ENCODE data around the gene FPGS.
"Not testable (repeated sequence)": the region's sequence is repeated elsewhere in the genome, so short reads cannot be mapped to it uniquely, and the experiment has no call there.

FPGS gene

DNA sequence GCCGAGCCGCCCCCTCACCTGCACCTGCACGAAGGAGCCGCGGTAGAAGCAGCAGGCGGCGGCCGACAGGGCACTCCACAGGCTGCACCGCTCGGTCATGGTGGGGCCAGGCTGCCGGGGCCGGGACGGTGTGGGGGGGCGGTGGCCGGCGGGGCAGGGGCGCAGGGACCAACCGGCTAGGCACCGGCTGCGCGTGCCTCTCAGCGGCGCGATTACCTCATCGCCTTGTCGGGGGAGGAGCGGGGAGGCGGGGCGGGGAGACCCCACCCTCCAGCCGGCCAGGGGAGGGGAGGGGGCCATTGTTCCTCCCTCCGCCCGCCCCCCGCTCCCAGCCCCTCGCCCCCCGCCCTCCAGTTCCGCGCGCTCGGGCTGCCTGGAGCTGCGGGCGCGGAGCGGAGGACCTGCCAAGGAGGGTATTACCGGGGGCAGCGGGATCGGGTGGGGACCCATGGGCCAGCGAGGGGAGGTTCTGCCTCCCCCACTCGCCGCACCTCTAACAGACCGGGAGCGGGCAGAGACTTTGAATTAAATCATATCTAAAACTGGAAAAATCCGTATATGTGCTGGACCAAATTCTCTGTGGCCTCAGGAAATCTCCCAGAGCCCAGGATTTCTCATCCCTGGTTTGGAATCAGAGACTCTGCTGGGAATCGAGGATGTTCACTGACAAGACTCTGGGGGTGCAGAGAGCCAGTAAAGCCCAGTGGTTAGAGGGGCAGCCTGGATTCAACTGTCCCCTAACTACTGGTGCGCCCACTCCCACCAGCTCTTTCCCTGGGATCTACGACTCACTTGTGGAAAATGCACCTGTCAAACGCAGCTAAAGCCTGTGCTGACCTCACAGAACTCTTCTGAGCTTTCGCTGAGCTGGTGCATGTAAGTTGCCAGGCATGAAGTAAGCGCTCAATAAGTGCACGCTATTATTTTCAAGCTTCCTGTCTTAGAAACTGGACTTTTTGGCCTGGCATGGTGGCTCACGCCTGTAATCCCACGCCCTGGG, 47.3 kb upstream of the FPGS start:
- no peaks in the 10 kb centered on the region for H3K36me3 Mint-ChIP-seq (ENCODE audit: low read depth)
- H3K4me3 Mint-ChIP-seq: peak overlapping the region; percentile 47
- H3K27me3 Mint-ChIP-seq (ENCODE audit: low read depth, poor library complexity): peaks cover 77% of the 10 kb centered on the region
- TF ChIP-seq, protein P1, sequence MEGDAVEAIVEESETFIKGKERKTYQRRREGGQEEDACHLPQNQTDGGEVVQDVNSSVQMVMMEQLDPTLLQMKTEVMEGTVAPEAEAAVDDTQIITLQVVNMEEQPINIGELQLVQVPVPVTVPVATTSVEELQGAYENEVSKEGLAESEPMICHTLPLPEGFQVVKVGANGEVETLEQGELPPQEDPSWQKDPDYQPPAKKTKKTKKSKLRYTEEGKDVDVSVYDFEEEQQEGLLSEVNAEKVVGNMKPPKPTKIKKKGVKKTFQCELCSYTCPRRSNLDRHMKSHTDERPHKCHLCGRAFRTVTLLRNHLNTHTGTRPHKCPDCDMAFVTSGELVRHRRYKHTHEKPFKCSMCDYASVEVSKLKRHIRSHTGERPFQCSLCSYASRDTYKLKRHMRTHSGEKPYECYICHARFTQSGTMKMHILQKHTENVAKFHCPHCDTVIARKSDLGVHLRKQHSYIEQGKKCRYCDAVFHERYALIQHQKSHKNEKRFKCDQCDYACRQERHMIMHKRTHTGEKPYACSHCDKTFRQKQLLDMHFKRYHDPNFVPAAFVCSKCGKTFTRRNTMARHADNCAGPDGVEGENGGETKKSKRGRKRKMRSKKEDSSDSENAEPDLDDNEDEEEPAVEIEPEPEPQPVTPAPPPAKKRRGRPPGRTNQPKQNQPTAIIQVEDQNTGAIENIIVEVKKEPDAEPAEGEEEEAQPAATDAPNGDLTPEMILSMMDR (IDR thresholded peaks at IDR 0.05): no peak
- peak; percentile 71 for DNase-seq
- no peaks in the 10 kb centered on the region for H3K9me3 Mint-ChIP-seq
- no peak overlapping the region for H3K27ac Mint-ChIP-seq
- peaks cover 6% of the 10 kb centered on the region for H3K4me1 Mint-ChIP-seq

DNA sequence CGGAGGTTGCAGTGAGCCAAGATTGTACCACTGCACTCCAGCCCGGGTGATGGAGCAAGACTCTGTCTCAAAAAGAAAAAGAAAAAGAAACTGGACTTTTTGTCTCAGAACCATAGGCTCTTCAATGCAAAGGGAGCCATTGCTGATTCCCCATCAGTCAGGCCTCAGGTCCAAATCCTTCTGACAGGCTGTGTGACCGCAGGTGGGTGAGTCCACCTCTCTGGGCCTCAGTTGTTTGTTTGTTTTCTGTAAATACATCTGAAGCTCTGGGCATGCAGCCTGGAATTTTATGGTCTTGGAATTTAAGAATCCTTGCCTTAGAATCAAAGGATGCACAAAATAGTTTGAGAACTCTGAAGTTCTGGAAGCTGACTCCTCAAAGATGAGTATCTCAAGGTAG, 46.4 kb upstream of the FPGS start:
- H3K9me3 Mint-ChIP-seq: no peaks in the 10 kb centered on the region
- peaks cover 72% of the 10 kb centered on the region for H3K27me3 Mint-ChIP-seq (ENCODE audit: low read depth, poor library complexity)
- TF ChIP-seq, protein P1 (IDR thresholded peaks at IDR 0.05): no peak
- no peak overlapping the region for H3K4me3 Mint-ChIP-seq
- no peaks in the 10 kb centered on the region for H3K36me3 Mint-ChIP-seq (ENCODE audit: low read depth)
- no peak for DNase-seq
- H3K27ac Mint-ChIP-seq: no peak overlapping the region
- H3K4me1 Mint-ChIP-seq: peaks cover 9% of the 10 kb centered on the region

DNA sequence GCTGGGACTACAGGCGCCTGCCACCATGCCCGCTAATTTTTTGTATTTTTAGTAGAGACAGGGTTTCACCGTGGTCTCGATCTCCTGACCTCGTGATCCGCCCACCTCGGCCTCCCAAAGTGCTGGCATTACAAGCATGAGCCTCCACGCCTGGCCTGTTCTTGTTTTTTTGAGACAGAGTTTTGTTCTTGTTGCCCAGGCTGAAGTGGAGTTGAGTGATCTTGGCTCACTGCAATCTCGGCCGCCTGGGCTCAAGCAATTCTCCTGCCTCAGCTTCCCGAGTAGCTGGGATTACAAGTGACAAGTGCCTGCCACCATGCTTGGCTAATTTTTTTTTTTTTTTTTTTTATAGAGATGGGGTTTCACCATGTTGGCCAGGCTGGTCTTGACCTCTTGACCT, 45.9 kb upstream of the FPGS start:
- Mint-ChIP-seq H3K4me1 (peaks cover 15% of the 10 kb centered on the region), H3K27me3 (ENCODE audit: low read depth, poor library complexity) (peaks cover 68% of the 10 kb centered on the region)
- DNase-seq; H3K27ac Mint-ChIP-seq; H3K4me3 Mint-ChIP-seq; H3K36me3 Mint-ChIP-seq (ENCODE audit: low read depth); H3K9me3 Mint-ChIP-seq: not testable (repeated sequence)

DNA sequence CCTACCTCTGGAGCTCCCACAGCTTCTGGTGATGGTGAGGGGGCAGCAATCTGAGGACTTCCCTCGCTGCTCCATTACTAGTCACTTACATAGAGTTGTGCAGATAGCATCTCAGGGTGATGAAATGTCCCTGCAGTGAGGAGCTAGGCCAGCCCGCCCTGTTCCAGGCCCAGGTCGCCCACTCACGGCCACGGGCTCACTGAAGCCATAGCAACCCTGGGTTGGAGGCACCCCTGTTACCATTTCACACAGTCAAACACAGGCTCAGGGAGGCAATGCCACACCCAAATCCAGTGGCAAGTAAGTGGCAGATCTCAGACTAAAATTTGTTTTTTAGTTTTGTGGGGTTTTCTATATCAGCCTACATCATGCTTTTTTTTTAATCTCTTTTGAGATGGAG, 43.8 kb upstream of the FPGS start:
- Mint-ChIP-seq H3K27ac (peak overlapping the region; percentile 12), H3K4me3 (no peak overlapping the region), H3K36me3 (ENCODE audit: low read depth) (no peaks in the 10 kb centered on the region), H3K9me3 (no peaks in the 10 kb centered on the region), H3K4me1 (peaks cover 36% of the 10 kb centered on the region), H3K27me3 (ENCODE audit: low read depth, poor library complexity) (peaks cover 58% of the 10 kb centered on the region)
- TF ChIP-seq, protein P1 (IDR thresholded peaks at IDR 0.05): no peak
- no peak for DNase-seq

DNA sequence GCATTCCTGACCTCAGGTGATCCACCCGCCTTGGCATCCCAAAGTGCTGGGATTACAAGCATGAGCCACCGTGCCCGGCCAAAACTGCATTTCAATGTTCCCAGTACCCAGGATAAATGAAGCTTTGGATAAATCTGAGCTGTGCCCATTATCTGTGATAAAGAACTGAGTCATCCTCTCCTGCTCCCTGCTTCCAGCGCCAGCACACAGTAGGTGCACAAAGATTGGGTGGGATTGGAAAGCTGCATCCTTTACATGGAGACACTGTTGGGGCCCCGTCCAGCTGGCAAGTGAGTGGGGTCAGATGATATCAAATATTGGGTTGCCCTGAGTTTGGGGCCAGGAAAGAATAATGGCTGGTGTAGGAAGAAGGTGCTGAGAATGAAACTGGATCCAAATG, 41.6 kb upstream of the FPGS start:
- Mint-ChIP-seq H3K9me3 (no peaks in the 10 kb centered on the region), H3K36me3 (ENCODE audit: low read depth) (no peaks in the 10 kb centered on the region), H3K27me3 (ENCODE audit: low read depth, poor library complexity) (peaks cover 45% of the 10 kb centered on the region), H3K4me1 (peaks cover 52% of the 10 kb centered on the region), H3K27ac (no peak overlapping the region), H3K4me3 (no peak overlapping the region)
- TF ChIP-seq, protein P1 (IDR thresholded peaks at IDR 0.05): no peak
- no peak for DNase-seq

DNA sequence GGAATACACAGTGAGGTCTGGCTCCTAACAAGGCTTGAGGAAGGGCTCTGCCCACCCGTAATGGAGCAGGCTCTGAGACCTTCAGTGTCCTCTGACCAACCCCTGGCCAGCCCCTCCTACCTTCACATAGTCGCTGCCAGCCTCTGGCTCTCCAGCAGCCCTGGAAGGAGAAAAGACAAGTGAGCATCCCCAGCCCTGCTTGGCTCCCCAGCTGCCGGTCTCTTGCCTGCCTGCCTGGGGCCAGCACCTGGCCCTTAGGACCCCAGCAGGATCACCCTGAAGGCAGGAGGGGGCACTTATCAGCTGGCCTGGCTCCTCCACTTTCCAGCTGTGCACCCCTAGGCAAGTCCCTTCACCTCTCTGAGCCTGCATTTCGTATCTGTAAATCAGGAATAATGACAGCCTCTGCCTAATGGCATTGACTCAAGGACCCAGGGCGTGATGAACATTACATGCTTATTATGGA, 41.2 kb upstream of the FPGS start:
- Mint-ChIP-seq H3K27me3 (ENCODE audit: low read depth, poor library complexity) (peaks cover 40% of the 10 kb centered on the region), H3K27ac (no peak overlapping the region), H3K4me3 (no peak overlapping the region), H3K4me1 (peaks cover 52% of the 10 kb centered on the region), H3K36me3 (ENCODE audit: low read depth) (no peaks in the 10 kb centered on the region), H3K9me3 (no peaks in the 10 kb centered on the region)
- TF ChIP-seq, protein P1 (IDR thresholded peaks at IDR 0.05): no peak
- no peak for DNase-seq
